ENCODE results near the gene PLEKHA6. TPM values are rescaled to one million over a fixed set of nuclear protein-coding genes. Genes with fewer than 3 reads are reported as not detected.

Gene PLEKHA6
- total and polyA plus RNA-seq, 2 of the 8 experiments (the other 6 are each of a cell fraction or from before 2014, with no cell fraction given), result 4.8 to 20.2 TPM

DNA sequence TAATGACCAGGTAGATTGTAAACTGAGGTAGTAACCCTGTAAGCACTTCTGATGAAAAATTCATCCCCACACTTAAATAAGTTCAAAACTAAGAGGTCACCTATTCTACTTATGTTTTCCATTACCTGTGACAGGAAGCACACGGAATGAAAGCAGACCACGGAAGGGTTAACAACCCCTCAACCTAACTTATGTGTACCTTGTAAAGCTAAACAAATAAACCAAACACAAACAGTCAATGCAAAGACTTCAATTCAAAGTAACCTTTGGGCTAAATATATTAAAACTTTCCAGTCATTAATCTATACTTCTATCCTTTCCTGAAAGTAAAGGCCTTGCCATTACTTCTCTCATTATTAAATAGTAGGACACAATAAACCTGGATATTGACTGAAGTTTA is 44.9 kb upstream of the PLEKHA6 start:
- Histone ChIP-seq H2BK5ac (ENCODE audit: low read depth, low read length) (no peak overlapping the region), H2AFZ (ENCODE audit: low read length) (no peak overlapping the region), H3K23me2 (ENCODE audit: low read depth, low read length) (peaks cover 6% of the 10 kb centered on the region), H2AK5ac (ENCODE audit: low read depth, low read length) (no peak overlapping the region), H3K79me1 (ENCODE audit: low read depth, low read length) (no peaks in the 10 kb centered on the region; the same call in 1 of the 2 replicates), H3K9ac (replicated peaks in 1 of 4; ENCODE audit: extremely low read depth in 1 of 4, low read depth in 3 of 4, low read length in 3 of 4) (no peak overlapping the region), H3K4ac (replicated peaks; ENCODE audit: insufficient read length, low read depth, low read length) (no peak overlapping the region), H3K14ac (ENCODE audit: insufficient read length) (no peak overlapping the region), H3K9me3 (ENCODE audit: insufficient read depth in 2 of 2, low read depth in 1 of 2, low read length in 1 of 2) (no peaks in the 10 kb centered on the region), H4K91ac (replicated peaks; ENCODE audit: insufficient read length, low read length) (no peak overlapping the region), H4K5ac (ENCODE audit: insufficient read length, low read depth, low read length) (no peak overlapping the region), H3K27ac (ENCODE audit: low read depth, low read length) (no peak overlapping the region), H4K20me1 (replicated peaks in 1 of 2; ENCODE audit: control insufficient read depth in 1 of 2, insufficient read depth in 2 of 2, low read length in 2 of 2) (peaks cover 16 to 28% of the 10 kb centered on the region in 2 experiments), H3K36me3 (ENCODE audit: control insufficient read depth in 2 of 4, insufficient read depth in 4 of 4, low read length in 3 of 4) (peaks cover 14 to 56% (median 20%) of the 10 kb centered on the region in 4 experiments), H3K27me3 (replicated peaks in 1 of 4; ENCODE audit: control insufficient read depth in 3 of 4, extremely low read depth in 1 of 4, insufficient read depth in 3 of 4, low read length in 3 of 4) (no peaks in the 10 kb centered on the region), H2BK15ac (ENCODE audit: low read length) (no peak overlapping the region), H3K56ac (replicated peaks; ENCODE audit: insufficient read length, low read depth, low read length) (no peak overlapping the region), H2BK20ac (ENCODE audit: low read length) (no peak overlapping the region), H3K23ac (ENCODE audit: insufficient read length) (no peak overlapping the region), H3K4me2 (ENCODE audit: insufficient read depth in 1 of 2, low read depth in 2 of 2, low read length in 2 of 2) (no peak overlapping the region), H3K79me2 (ENCODE audit: control insufficient read depth in 1 of 2, insufficient read depth in 2 of 2, low read length in 2 of 2) (peaks cover 27 to 67% of the 10 kb centered on the region in 2 experiments), H2BK120ac (replicated peaks; ENCODE audit: low read depth, low read length) (no peak overlapping the region), H3K18ac (ENCODE audit: extremely low read depth, low read length) (no peak overlapping the region), H3K4me1 (replicated peaks in 1 of 4; ENCODE audit: control insufficient read depth in 3 of 4, insufficient read depth in 4 of 4, low read length in 3 of 4) (no peaks in the 10 kb centered on the region; a peak in 1 of 7 replicates), H2BK12ac (ENCODE audit: low read depth, low read length) (no peak overlapping the region), H3K4me3 (ENCODE audit: extremely low read depth in 1 of 4, insufficient read depth in 2 of 4, low read depth in 3 of 4, low read length in 4 of 4) (no peak overlapping the region), H4K8ac (ENCODE audit: extremely low read depth, insufficient read depth, low read length) (no peak overlapping the region)
- ChIA-PET CTCF (ENCODE audit: partially characterized antibody) (no interaction called here), POLR2A (ENCODE audit: partially characterized antibody) (interaction anchor here (1.1 kb wide), 1 partner anchor 18 kb away, joined by 3 read pairs; no protein-coding TSS in a partner anchor)
- no peak for DNase-seq (ENCODE audit: low read depth in 1 of 2, low spot score in 2 of 2)
- FAIRE-seq, result no peak
- 86% methylated on average over 2 of the region's 2 CpGs; no CpG with 5 or more reads in 1 of the 2 experiments for WGBS, 2 experiments (ENCODE audit: extremely low coverage in 1 of 2, insufficient coverage in 1 of 2, insufficient read length in 1 of 2, insufficient replicate concordance in 2 of 2, low coverage in 1 of 2, low lambda C conversion rate in 2 of 2, missing lambda C conversion rate in 1 of 2)
- TF ChIP-seq CTBP2 (IDR thresholded peaks at IDR 0.05; ENCODE audit: borderline replicate concordance, insufficient read depth, insufficient read length, low read length), result no peak
- TF ChIP-seq NRF1 (IDR thresholded peaks at IDR 0.05; ENCODE audit: low read depth, low read length), result no peak
- no peak for TF ChIP-seq NANOG (IDR thresholded peaks at IDR 0.05; ENCODE audit: insufficient read depth, low read depth, low read length, poor library complexity, severe bottlenecking)
- no peak for TF ChIP-seq SP4 (IDR thresholded peaks at IDR 0.05; ENCODE audit: low read length)
- TF ChIP-seq CHD2 (IDR thresholded peaks at IDR 0.05; ENCODE audit: low read length), result no peak
- TF ChIP-seq, protein P1, sequence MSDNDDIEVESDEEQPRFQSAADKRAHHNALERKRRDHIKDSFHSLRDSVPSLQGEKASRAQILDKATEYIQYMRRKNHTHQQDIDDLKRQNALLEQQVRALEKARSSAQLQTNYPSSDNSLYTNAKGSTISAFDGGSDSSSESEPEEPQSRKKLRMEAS (IDR thresholded peaks at IDR 0.05), result no peak
- no peak for TF ChIP-seq SP2 (IDR thresholded peaks at IDR 0.05; ENCODE audit: low read length)
- no peak for TF ChIP-seq BCL11A (IDR thresholded peaks at IDR 0.05; ENCODE audit: low read depth in 2 of 2, low read length in 2 of 2)
- no peak for TF ChIP-seq RAD21 (IDR thresholded peaks at IDR 0.05 in 1 of 2, conservative IDR thresholded peaks at IDR 0.05 in 1 of 2; ENCODE audit: low read depth in 2 of 2, low read length in 2 of 2)
- no peak for TF ChIP-seq TBP (IDR thresholded peaks at IDR 0.05; ENCODE audit: low read depth, low read length)
- no peak for TF ChIP-seq EGR1 (IDR thresholded peaks at IDR 0.05; ENCODE audit: borderline replicate concordance, low read depth, low read length)
- TF ChIP-seq HDAC6 (IDR thresholded peaks at IDR 0.05; ENCODE audit: low read depth, low read length), result no peak
- TF ChIP-seq ASH2L (IDR thresholded peaks at IDR 0.05; ENCODE audit: low read length), result no peak
- TF ChIP-seq JUN (IDR thresholded peaks at IDR 0.05; ENCODE audit: low read depth, low read length), result no peak
- no peak for TF ChIP-seq BACH1 (IDR thresholded peaks at IDR 0.05; ENCODE audit: low read length)
